GM21528 (cell line): ENCODE data around the gene HOTAIR.

Source experiments
- ATAC-seq: cut with Tn5 transposase; IDR thresholded peaks from one replicate; pipeline ENCODE4 v1.9.1; 2021; ENCODE audit warnings: mild to moderate bottlenecking, moderate library complexity; ENCODE audit not compliant: unreplicated experiment, low FRiP score

Gene HOTAIR

DNA sequence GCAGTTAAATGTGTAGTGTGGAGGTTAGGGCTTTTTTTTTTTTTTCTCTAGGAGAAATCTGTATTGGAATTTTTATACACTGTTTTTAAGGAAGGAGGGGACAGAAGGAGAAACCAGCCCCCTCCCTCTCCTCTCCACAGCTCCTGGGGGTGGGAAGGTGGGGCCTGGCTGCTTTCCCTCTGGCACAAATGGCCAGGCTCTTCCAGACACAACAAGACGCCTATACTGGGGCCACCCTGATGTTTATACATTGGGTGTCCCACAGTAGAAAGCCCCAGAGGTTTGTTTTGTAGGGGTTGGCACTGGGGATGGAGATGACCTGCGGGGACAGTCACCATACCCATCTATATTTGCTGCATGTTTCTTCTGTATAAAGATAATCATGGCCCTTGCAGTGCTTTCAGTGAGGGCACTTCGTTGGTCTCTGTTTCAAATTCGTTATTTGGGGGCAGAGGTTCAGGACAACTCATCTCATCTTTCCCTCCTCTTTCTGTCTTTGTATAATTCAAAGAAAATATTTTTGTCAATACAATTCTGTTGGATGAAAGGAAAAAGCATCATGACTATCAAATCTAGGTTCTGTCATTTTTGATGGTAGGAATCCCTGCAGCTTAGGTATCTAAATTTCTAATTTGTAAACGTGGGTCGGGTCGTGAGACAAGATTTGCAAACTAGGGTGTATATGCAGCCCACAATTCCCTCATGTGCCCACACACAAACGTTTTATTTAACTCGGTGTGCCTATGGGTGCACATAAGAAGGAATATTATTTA lies 2.3 kb upstream of the HOTAIR start:
- no peak for ATAC-seq

GRCh38 chr12:53976172-53976822 lies 1.5 kb upstream of the HOTAIR start:
- ATAC-seq, result no peak

DNA sequence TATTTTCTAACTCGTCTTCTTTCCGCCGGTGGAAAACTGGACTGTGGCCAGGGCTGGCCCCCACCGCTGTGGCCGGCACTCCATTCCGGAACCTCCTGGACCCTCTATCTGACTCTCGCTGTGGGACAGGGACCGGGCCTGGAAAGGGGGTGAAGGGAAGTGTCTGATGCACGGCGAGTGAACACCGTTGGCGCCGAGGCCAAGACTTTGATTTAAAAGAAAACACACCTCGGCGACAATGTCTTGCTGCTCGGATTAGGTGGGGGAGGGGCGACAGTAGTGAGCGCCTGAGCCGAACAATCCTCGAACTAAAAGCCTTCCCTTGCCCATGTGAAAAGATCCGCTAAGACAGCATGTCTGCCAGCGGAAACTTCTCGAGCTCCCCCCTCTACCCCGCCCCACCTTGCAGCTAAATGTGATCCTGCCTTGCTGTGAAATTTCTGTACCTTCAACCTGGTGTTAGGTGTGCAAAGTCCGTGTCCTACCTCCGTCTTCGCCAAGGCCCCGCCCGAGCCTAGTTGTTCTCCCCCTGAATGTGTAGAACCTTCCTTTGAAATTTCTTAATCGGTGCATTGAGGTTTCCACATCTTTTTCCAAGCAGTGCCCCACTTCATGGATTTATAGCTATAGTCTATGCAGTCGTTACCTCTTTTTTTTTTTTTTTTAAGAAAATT lies 862 bp upstream of the HOTAIR start:
- no peak for ATAC-seq

GRCh38 chr12:53975064-53975471 lies 314 bp upstream of the HOTAIR start:
- ATAC-seq, result no peak

GRCh38 chr12:53973236-53974042 lies 1.3 kb downstream of the HOTAIR start:
- ATAC-seq, result no peak

- ATAC-seq, result no peak
Measured at GRCh38 chr12:53972722-53973235, 2.0 kb downstream of the HOTAIR start, which contains the start of gene HOXC11. HOXC11 (plus strand) TSS chr12:53973126; CDS start chr12:53973242, 116 bp downstream.

GRCh38 chr12:53972152-53972702 lies 2.5 kb downstream of the HOTAIR start:
- ATAC-seq, result no peak

GRCh38 chr12:53971686-53972085 lies 3.1 kb downstream of the HOTAIR start:
- no peak for ATAC-seq

GRCh38 chr12:53971129-53971528 lies 3.6 kb downstream of the HOTAIR start:
- no peak for ATAC-seq

DNA sequence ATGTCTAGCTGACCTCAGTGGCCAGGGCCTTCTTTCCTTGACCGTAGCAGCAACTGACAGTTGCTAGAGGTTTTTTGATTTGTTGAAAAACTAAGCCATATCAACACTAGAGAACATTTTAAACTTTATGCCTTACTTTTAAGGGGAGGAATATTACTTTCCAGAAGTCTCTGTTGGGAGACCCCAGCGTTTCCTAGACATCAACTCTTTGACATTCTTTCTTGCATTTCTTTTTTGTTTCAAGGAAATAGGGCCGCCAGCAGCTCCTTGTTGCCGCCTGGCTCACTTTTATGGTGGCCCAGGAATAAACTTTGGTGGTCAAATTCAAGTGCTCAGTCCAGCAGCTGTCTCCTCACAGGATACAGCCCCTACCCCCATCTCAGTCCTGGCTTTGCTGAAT lies 4.3 kb downstream of the HOTAIR start:
- ATAC-seq, result no peak

- no peak for ATAC-seq
Measured at GRCh38 chr12:53969588-53970259, 5.0 kb downstream of the HOTAIR start.

DNA sequence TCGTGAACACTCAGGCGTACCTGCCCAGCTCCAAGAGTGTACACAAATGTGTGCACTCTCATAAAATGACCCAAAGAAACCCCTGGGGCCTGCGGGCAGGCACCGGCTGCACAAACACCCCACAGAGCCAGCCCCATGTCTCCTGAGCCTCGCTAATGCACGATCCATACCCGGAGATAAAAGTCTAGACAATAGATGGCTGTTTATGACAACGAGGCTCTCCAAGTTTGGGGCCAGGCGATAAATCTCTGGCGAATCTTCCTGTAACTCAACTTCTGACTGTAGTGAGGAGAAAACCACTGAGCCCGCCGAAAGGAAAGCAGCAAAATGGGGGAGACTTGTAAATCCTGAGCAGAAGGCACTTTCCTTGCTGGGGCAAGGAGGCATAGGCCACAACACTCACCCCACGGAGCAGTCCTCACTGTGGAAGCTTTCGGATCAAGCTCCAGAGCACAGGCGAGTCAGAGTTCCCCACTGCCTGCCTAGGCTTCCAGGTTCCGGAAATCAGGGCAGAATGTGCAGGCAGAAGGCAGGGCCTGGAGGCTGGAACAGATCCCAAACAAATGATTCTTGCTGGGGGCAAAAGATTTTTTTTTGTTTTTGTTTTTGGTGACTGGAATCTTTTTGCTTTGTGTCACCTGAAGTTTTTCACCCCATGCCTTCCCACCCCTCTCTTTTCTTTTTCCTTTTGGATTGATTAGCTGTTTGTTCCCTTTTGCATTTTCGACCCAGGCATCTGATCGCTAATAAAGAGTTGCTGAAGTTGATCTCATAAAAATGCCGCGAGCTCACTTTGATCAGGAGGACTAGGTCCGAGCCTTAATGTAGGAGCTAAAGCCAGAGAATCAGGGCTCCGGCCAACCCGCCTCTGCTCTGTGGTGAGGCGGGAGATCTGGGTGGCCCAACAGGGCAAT lies 6.3 kb downstream of the HOTAIR start:
- ATAC-seq, result no peak

GRCh38 chr12:53967421-53967925 lies 7.3 kb downstream of the HOTAIR start:
- no peak for ATAC-seq

DNA sequence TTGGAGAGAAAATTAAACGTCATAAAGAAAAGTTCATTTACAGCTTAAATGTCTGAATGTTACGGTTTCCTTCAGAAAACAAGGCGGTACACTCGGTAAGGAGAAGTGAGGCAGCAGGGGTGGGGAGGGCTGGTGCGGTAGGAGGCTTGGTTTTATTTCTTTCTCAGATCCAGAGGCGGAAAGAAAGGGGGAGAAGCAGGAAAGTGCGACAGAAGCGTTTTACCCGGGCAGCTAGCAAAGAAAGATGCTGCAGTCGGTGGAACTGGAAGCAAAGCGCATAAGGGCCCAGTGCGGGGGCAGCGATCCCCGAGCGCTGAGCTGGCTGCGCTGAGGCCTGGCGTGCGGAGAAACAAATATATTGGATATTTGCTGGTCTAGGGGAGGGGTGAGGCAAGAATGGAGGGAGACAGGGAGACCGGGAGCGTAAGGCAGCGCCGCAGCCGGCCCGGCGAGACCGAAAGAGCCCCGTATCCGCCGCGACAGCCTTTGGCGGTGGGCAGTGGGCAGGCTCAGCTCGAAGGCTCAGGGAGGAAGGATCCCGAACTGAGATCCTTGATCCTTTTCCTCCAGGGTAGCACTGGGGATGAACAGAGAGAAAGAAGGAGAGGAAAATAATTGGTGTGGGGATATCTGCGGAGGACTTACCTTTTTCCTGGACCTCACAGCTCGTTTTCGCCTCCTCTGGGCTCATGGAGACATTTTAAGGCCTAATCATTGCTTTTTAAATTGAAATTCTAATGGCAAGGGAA lies 8.2 kb downstream of the HOTAIR start:
- no peak for ATAC-seq

DNA sequence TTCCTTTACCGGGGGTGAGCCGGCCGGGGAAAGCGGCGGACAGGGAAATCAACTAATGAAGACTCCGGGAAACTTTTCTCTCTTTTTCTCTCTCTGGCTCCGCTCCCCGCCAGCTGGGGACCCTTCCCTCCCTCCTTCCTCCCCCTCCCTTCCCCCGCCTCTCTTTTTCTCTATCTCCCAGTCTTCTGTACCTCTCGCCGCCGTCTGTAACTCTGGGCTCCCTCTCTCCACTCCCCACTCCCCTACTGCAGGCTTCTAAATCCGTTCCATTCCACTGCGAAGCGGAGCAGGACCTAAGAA lies 8.7 kb downstream of the HOTAIR start:
- no peak for ATAC-seq

DNA sequence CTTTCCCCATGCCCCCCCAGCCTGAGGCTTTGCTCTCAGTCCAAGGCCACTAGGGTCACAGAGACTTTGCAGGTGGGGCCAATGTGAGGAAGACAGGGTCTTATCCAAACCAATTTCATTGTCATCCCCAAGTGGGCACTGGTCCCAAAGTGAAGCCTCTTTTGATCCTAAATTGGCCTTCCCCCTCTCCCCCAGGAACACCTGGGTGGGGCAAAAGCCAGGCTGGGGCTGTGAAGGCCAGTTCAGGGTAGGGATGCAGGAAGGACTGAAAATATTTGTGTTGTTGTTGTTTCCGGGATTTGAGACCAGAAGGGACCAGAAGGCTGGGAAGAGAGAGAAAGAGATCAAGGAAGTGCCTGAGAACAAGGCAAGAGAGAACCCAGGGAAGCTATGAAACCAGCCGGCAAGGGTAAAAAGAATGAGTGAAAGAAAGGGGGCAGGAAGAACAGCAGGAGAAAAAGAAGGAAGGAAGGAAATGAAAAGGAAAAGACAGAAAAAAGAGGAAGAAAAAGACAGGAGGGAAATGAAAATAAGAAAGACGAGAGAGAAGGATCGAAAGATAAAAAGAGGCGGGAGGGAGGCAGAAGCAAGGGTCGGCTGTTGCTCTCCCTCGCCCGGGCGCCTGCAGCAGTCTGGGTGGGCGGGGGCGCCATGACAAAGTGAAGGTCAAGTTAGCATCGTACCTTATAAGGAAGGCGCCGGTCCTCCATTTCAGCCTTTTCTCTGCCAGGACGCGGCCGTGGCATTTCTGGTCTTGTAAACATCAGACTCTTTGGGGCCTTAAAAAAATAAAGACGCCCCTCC lies 9.3 kb downstream of the HOTAIR start:
- no peak for ATAC-seq

GRCh38 chr12:53964315-53964713 lies 10.4 kb downstream of the HOTAIR start:
- no peak for ATAC-seq
